LNCaP clone FGC (cell line): ENCODE results near the gene CACNA1C.

Source experiments
- DNase-seq: peaks from one replicate; pipeline ENCODE4 v3.0.0-alpha.2; 2011; ENCODE audit warnings: low read depth
- H3K4me3 ChIP-seq: 2 replicates; pipeline ENCODE4 v1.5.1; 2011; ENCODE audit warnings: mild to moderate bottlenecking, low read depth, low read length, control low read depth
- TF ChIP-seq, protein P1 (sequence below): IDR thresholded peaks from 2 replicates; pipeline ENCODE4 v1.5.1; 2012; ENCODE audit warnings: mild to moderate bottlenecking; ENCODE audit not compliant: control insufficient read depth, insufficient read depth; ENCODE audit errors: extremely low read depth

Gene CACNA1C

GRCh38 chr12:2551412-2551900 lies 498.7 kb downstream of the CACNA1C start:
- TF ChIP-seq, protein P1, sequence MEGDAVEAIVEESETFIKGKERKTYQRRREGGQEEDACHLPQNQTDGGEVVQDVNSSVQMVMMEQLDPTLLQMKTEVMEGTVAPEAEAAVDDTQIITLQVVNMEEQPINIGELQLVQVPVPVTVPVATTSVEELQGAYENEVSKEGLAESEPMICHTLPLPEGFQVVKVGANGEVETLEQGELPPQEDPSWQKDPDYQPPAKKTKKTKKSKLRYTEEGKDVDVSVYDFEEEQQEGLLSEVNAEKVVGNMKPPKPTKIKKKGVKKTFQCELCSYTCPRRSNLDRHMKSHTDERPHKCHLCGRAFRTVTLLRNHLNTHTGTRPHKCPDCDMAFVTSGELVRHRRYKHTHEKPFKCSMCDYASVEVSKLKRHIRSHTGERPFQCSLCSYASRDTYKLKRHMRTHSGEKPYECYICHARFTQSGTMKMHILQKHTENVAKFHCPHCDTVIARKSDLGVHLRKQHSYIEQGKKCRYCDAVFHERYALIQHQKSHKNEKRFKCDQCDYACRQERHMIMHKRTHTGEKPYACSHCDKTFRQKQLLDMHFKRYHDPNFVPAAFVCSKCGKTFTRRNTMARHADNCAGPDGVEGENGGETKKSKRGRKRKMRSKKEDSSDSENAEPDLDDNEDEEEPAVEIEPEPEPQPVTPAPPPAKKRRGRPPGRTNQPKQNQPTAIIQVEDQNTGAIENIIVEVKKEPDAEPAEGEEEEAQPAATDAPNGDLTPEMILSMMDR, result no peak
- no peak for DNase-seq

GRCh38 chr12:2552000-2552756 lies 499.4 kb downstream of the CACNA1C start:
- H3K4me3 ChIP-seq, result no peak overlapping the region

More at GRCh38 chr12:2551412-2551900, 498.7 kb downstream of the CACNA1C start:
- H3K4me3 ChIP-seq, result no peak overlapping the region

DNA sequence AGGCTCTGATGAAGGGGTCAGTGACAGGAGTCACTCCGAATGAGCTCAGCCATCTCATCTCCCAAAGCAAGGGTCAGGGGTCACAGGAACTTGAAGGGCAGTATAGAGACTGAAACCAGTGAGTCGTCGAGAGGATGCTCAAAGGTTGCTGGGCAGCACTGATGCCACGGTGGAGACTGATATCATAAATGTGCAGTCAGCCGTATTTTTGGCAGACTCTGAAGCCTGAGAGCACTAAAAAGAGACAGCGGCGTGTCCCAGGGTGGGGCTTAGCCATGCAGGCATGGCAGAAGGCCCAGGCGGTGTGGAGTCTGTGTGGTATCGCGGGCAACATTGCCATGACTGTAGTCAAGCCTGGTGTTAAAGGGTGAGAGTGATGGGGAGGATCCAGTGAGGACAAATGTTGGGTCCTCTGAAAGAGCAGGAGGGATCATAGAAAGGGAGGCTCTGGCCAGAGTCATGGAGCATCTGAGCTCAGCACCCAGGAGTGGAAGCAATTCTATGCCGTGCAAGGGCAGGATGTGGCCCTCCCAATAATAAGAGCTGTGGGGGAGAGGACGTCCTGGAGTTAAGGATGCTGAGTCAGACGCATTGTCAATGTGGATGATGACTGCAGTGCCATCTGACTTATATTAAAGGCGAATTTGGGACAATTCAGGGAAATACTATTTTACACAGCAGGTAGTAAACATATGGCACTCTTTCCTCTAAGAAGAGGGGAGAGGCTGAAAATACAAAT lies 500.8 kb downstream of the CACNA1C start:
- DNase-seq, result no peak
- H3K4me3 ChIP-seq, result no peak overlapping the region
- TF ChIP-seq, protein P1, result no peak

More at GRCh38 chr12:2552000-2552756, 499.4 kb downstream of the CACNA1C start:
- TF ChIP-seq, protein P1, result no peak
- DNase-seq, result no peak

- no peak for DNase-seq
- TF ChIP-seq, protein P1, result no peak
- H3K4me3 ChIP-seq, result no peak overlapping the region
Measured at GRCh38 chr12:2555487-2556082, 502.8 kb downstream of the CACNA1C start.

GRCh38 chr12:2557597-2557996 lies 504.8 kb downstream of the CACNA1C start:
- no peak for DNase-seq
- TF ChIP-seq, protein P1, result no peak

DNA sequence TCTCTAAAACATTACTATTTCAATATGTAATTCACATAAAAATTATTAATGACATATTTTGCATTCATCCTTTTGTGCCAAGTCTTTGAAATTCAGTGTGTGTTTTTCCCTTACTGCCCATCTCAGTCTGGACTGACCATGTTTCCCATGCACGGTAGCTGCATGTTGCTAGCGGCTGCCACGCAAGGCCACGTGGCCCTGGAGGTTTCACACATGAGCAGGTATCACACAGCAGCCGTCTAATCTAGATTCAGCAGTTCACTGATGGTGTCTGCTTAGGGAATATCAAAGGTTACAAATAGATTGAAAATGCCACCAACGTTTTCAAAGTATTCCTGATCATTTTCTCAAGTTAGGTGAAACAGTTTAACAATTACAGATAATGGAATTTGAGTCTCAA lies 507.1 kb downstream of the CACNA1C start:
- H3K4me3 ChIP-seq, result no peak overlapping the region
- DNase-seq, result no peak
- TF ChIP-seq, protein P1, result no peak

More at GRCh38 chr12:2557597-2557996, 504.8 kb downstream of the CACNA1C start:
- no peak overlapping the region for H3K4me3 ChIP-seq
